Urinary bladder (tissue), 4 donors: ENCODE data around the gene TNC. TPM values are rescaled to one million over a fixed set of nuclear protein-coding genes. Genes with fewer than 3 reads are reported as not detected.
"Not testable (repeated sequence)": the region's sequence is repeated elsewhere in the genome, so short reads cannot be mapped to it uniquely, and the experiment has no call there.

Experiments
- DNase-seq: peaks from one replicate; pipeline ENCODE4 v3.0.0-alpha.2; 2015; ENCODE audit errors: extremely low spot score
- H3K27ac ChIP-seq: one replicate; pipeline ENCODE4 v1.5.1; 2013; ENCODE audit warnings: low read depth, mild to moderate bottlenecking, moderate library complexity
- H3K36me3 ChIP-seq: one replicate; pipeline ENCODE4 v1.6.1; 2013; ENCODE audit warnings: mild to moderate bottlenecking, moderate library complexity; ENCODE audit not compliant: insufficient read depth
- H3K4me1 ChIP-seq: one replicate; pipeline ENCODE4 v1.6.1; 2013; ENCODE audit warnings: mild to moderate bottlenecking, moderate library complexity; ENCODE audit not compliant: insufficient read depth
- H3K4me3 ChIP-seq: one replicate; pipeline ENCODE4 v1.5.1; 2013; ENCODE audit warnings: low read depth, low read length
- WGBS: extraction: QIAGEN DNeasy Blood & Tissue Kit; methylation state at CpG from one replicate; pipeline ENCODE4 v1.1.7; 2013; 5-methylcytosine and 5-hydroxymethylcytosine counted together
- polyA plus RNA-seq: library from polyadenylated mRNA; stranded (reverse); fragments of 200-250 nt; gene quantifications from one replicate; pipeline ENCODE4 v1.2.3, GENCODE V29; 2013
- total RNA-seq: library from RNA; depleted of rRNA; stranded (reverse); fragments of >200 nt; gene quantifications from one replicate; pipeline ENCODE4 v1.2.3, GENCODE V29; 2014
- donor health status: healthy with polysubstance abuse.
- donor health status: healthy.

Gene TNC
- total and polyA plus RNA-seq, 2 donors = 43.5 to 155 TPM

GRCh38 chr9:115143689-115144088 is 25.7 kb upstream of the TNC start:
- 77% methylated on average over 2 of the region's 2 CpGs for WGBS

DNA sequence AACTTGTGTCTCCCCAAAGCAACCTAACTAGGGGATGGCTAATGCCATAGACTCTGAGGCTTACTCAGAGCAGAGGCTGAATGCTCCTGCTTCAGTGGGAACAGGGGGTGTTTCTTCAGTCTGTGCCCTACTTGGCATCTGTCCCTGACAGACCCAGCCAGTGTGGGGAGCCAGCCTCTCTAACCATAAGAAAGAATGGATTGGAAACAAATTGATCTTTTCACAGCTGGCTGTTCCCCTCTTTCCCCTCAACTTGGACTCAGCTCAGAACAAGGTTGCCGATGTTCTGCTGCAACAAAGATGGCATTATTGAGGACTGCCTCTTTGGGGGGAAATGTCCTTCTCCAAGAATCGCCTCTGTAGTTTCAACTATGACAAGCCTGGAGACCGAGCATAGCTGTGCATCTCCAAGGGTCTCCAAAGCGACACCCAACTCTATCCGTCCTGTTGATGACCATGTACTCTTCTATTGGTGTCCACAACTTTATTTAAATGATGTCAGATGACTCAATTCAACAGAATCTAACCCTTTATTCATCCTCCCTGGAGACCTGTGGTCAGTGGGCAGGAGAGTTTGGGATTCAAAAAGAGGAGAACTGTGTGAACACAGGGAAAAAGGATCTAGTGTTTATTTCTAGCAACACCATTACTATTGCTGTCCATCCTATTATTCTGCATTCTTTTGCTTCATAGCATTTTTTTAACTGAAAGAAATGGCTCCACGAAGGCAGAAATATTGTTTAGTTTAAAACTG is 24.7 kb upstream of the TNC start:
- no peak for DNase-seq
- Histone ChIP-seq H3K27ac (no peak overlapping the region), H3K4me1 (no peaks in the 10 kb centered on the region), H3K36me3 (no peaks in the 10 kb centered on the region), H3K4me3 (no peak overlapping the region)
- WGBS = 91% methylated on average over 6 of the region's 6 CpGs

More at GRCh38 chr9:115143689-115144088, 25.7 kb upstream of the TNC start:
- no peak for DNase-seq
- Histone ChIP-seq H3K27ac (no peak overlapping the region), H3K4me3 (no peak overlapping the region), H3K4me1 (no peaks in the 10 kb centered on the region), H3K36me3 (no peaks in the 10 kb centered on the region)

DNA sequence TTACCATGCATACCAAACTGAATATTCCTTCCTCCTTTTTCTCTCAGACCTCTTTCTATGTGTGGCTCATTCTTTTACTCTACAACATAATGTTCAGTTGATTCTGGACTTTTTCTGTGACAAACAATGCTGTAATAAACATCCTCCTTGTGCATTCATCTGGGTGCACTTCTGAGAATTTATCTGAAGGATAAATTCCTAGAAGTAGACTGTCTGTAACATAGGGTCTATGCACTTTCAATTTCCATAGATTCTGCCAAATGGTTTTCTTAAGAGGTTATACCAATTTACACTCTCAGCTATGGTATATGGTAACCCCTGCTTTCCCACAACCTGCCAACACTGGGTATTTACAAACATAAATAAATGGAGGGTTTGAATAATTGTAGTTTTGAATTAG is 24.1 kb upstream of the TNC start:
- H3K27ac ChIP-seq = no peak overlapping the region
- no peak for DNase-seq
- no peaks in the 10 kb centered on the region for H3K36me3 ChIP-seq
- no peaks in the 10 kb centered on the region for H3K4me1 ChIP-seq
- no peak overlapping the region for H3K4me3 ChIP-seq

GRCh38 chr9:115141612-115142011 is 23.7 kb upstream of the TNC start:
- Histone ChIP-seq H3K27ac (no peak overlapping the region), H3K36me3 (no peaks in the 10 kb centered on the region), H3K4me3 (no peak overlapping the region), H3K4me1 (no peaks in the 10 kb centered on the region)
- no peak for DNase-seq
- 92% methylated on average over 3 of the region's 3 CpGs for WGBS

DNA sequence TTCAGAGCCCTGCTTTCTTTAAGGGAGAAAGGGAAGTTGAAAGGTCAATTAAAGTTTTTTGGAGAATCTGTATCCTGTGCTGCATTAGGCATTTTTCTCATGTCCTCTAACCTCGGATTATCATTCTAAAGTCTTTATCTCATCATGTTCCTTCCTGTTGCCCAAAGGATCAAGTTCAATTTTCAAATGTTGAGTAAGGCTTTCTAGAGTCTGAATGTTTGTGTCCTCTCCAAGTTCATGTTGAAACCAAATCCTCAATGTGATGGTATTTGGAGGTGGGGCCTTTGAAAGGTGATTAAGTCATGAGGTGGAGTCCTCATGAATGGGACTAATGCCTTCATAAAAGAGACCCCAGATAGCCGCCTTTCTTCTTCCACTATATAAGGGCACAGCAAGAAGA is 20.2 kb upstream of the TNC start:
- H3K27ac ChIP-seq = no peak overlapping the region
- H3K4me1 ChIP-seq = no peaks in the 10 kb centered on the region
- H3K36me3 ChIP-seq = no peaks in the 10 kb centered on the region
- 81% methylated on average over 2 of the region's 2 CpGs for WGBS
- DNase-seq = no peak
- no peak overlapping the region for H3K4me3 ChIP-seq

DNA sequence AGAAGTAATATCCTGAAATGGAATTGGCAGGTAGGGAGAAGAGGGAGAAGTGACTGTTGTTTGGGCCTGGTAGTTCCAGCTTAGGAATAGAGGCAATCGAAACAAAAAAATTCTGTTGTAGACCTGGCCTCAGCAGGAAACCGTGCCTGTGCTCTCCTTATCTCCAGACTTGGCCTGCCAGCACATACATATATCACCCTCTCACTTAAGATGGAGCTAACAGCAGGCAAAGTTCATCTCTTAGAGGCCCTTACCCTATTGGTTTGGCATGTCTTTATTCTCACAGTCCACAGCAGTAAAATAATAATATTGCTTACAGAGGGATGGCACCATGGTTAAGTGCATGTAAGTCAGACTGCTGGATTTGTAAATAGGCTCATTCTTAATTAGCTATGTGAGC is 19.6 kb upstream of the TNC start:
- H3K4me3 ChIP-seq = no peak overlapping the region

GRCh38 chr9:115135821-115136778 is 18.1 kb upstream of the TNC start:
- no peak for DNase-seq
- Histone ChIP-seq H3K36me3 (no peaks in the 10 kb centered on the region), H3K4me1 (no peaks in the 10 kb centered on the region), H3K27ac (no peak overlapping the region), H3K4me3 (no peak overlapping the region)
- WGBS = 56% methylated on average over 8 of the region's 8 CpGs

More for the DNA sequence above, 19.6 kb upstream of the TNC start:
- Histone ChIP-seq H3K36me3 (no peaks in the 10 kb centered on the region), H3K4me1 (no peaks in the 10 kb centered on the region), H3K27ac (no peak overlapping the region)
- 62% methylated on average over 2 of the region's 2 CpGs for WGBS
- no peak for DNase-seq

- Histone ChIP-seq H3K4me1 (no peaks in the 10 kb centered on the region), H3K4me3 (no peak overlapping the region), H3K36me3 (no peaks in the 10 kb centered on the region), H3K27ac (no peak overlapping the region)
- DNase-seq = no peak
- WGBS = 29% methylated on average over 4 of the region's 4 CpGs
Measured at GRCh38 chr9:115134941-115135340, 17.0 kb upstream of the TNC start.

DNA sequence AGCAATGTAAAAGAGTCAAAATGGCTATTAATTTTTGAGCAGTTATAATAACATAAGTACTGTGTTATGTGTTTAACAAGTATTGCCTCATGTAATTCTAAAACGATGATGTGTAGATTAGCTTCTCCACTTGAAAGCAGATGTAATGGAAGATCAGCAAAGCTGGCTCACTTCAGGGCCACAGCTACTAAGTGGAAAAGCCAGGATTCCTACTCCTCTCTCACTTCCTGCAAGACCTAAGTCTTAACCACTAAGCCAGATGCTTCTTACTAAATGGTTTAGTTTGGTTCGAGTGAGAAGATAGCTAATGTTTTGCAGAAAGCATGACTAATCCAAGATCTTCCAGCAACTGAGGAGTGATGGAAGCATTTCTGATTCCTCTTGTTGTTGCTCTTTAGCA is 15.7 kb upstream of the TNC start:
- H3K27ac ChIP-seq = no peak overlapping the region
- 59% methylated on average over 2 of the region's 2 CpGs for WGBS
- no peaks in the 10 kb centered on the region for H3K4me1 ChIP-seq
- no peaks in the 10 kb centered on the region for H3K36me3 ChIP-seq
- H3K4me3 ChIP-seq = no peak overlapping the region
- no peak for DNase-seq

DNA sequence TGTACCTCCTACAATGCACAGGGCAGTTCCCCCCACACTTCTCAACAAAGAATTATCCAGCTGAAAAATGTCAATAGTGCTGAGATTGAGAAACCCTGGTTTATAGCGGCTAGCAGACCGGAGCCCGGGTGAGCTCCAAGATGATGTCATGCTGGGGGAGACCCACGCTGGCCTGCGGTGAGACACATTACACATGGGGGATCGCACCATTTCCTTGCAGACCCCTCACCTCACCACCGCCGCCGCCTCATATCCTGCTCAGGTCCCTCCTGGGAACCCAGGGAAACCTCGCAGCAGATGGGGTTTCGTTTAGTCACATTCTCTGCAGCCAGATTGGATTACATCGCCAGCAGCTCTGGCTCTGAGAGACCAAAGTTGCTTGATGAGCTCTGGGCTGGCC is 14.7 kb upstream of the TNC start:
- Histone ChIP-seq H3K4me3 (no peak overlapping the region), H3K27ac (peak overlapping the region; percentile 49)

GRCh38 chr9:115130176-115130575 is 12.2 kb upstream of the TNC start:
- WGBS = 65% methylated on average over 3 of the region's 3 CpGs
- no peak for DNase-seq
- H3K4me1 ChIP-seq = no peaks in the 10 kb centered on the region
- no peak overlapping the region for H3K27ac ChIP-seq
- H3K4me3 ChIP-seq = no peak overlapping the region
- H3K36me3 ChIP-seq = no peaks in the 10 kb centered on the region

More for the DNA sequence above, 14.7 kb upstream of the TNC start:
- 59% methylated on average over 12 of the region's 12 CpGs for WGBS
- no peaks in the 10 kb centered on the region for H3K4me1 ChIP-seq
- H3K36me3 ChIP-seq = no peaks in the 10 kb centered on the region
- no peak for DNase-seq

- not testable (repeated sequence) for H3K27ac ChIP-seq, H3K4me1 ChIP-seq, DNase-seq, H3K36me3 ChIP-seq, H3K4me3 ChIP-seq
- 95% methylated on average over 6 of the region's 6 CpGs for WGBS
Measured at GRCh38 chr9:115128726-115129125, 10.8 kb upstream of the TNC start.

- Histone ChIP-seq H3K4me1 (no peaks in the 10 kb centered on the region), H3K4me3 (no peak overlapping the region), H3K36me3 (no peaks in the 10 kb centered on the region), H3K27ac (no peak overlapping the region)
- WGBS = 68% methylated on average over 4 of the region's 4 CpGs
- DNase-seq = no peak
Measured at GRCh38 chr9:115127191-115127817, 9.3 kb upstream of the TNC start.
